Embryonic facial prominence (tissue), 1 donor: ENCODE measurements around the gene SPOCK2.
"Not testable (repeated sequence)": the region's sequence is repeated elsewhere in the genome, so short reads cannot be mapped to it uniquely, and the experiment has no call there.

ENCODE experiments used
- DNase-seq: peaks from one replicate; pipeline ENCODE4 v3.0.0-alpha.2; 2016; ENCODE audit errors: extremely low spot score

The SPOCK2 gene, protein sequence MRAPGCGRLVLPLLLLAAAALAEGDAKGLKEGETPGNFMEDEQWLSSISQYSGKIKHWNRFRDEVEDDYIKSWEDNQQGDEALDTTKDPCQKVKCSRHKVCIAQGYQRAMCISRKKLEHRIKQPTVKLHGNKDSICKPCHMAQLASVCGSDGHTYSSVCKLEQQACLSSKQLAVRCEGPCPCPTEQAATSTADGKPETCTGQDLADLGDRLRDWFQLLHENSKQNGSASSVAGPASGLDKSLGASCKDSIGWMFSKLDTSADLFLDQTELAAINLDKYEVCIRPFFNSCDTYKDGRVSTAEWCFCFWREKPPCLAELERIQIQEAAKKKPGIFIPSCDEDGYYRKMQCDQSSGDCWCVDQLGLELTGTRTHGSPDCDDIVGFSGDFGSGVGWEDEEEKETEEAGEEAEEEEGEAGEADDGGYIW

DNA sequence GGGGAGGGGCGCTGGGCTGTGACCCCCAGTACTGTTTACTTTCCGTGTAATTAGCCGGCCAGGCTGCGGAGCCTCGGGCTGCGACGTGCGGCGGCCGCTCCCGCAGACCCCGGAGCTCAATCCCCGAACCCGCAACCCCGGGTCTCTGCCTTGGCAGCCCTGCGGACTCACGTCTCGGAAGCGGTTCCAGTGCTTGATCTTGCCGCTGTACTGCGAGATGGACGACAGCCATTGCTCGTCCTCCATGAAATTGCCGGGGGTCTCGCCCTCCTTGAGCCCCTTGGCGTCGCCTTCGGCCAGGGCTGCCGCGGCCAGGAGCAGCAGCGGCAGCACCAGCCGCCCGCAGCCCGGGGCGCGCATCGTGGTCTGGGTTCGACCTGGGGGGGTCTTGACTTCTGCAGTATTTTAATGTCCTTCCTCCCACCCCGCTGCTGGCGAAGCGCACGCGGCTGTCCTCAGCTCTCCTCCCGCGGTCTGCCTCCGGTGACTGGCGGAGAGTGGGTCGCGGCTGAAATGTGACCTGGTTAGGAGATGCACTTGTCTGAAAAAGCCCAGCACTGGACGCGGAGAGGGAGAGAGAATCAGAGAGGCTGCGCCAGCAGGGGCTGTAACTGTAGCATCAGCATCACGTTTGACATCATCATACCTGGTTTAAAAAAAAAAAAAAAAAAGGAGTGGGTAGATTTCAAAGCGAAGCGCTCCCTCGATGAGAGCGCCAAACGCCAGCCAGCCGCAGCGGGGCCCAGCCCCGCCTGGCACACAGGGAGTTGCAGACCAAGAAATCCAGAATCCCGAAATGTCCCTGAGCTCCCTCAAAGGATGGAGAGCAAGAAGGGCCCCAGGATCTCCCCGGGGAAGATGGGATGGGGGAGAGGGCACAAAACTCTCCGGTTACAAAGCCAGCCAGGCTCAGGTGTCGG is at the start of gene SPOCK2:
Gene SPOCK2, minus strand, starts transcription at position 583 of the 920 bp plus-strand sequence. Its CDS starts 223 bp downstream, at position 360.
- no peak for DNase-seq

DNA sequence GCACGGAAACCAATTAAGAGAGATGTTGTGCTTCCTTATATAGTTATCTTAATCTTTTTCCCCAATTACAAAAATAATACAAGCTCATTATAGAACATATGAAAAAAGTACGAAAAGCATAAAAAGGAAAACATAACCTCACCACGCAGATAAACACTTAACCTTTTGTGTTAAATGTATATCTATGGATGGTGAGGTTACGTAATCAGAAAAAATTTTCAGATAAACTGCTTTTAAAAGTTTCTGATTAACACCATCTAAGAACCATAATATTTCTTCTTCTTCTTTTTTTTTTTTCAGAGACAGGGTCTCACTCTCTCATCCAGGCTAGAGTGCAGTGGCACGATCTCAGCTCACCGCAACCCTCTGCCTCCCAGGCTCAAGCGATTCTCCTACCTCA is 49.2 kb upstream of the SPOCK2 start:
- DNase-seq, result no peak

DNA sequence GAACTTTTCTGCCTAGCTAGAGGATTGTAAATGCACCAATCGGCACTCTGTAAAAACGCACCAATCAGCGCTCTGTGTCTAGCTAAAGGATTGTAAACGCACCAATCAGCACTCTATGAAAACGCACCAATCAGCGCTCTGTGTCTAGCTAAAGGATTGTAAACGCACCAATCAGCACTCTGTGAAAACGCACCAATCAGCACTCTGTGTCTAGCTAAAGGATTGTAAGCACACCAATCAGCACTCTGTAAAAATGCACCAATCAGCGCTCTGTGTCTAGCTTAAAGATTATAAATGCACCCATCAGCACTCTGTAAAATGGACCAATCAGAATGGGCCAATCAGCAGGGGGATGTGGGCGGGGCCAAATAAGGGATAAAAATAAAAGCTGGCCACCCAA is 47.9 kb upstream of the SPOCK2 start:
- not testable (repeated sequence) for DNase-seq

DNA sequence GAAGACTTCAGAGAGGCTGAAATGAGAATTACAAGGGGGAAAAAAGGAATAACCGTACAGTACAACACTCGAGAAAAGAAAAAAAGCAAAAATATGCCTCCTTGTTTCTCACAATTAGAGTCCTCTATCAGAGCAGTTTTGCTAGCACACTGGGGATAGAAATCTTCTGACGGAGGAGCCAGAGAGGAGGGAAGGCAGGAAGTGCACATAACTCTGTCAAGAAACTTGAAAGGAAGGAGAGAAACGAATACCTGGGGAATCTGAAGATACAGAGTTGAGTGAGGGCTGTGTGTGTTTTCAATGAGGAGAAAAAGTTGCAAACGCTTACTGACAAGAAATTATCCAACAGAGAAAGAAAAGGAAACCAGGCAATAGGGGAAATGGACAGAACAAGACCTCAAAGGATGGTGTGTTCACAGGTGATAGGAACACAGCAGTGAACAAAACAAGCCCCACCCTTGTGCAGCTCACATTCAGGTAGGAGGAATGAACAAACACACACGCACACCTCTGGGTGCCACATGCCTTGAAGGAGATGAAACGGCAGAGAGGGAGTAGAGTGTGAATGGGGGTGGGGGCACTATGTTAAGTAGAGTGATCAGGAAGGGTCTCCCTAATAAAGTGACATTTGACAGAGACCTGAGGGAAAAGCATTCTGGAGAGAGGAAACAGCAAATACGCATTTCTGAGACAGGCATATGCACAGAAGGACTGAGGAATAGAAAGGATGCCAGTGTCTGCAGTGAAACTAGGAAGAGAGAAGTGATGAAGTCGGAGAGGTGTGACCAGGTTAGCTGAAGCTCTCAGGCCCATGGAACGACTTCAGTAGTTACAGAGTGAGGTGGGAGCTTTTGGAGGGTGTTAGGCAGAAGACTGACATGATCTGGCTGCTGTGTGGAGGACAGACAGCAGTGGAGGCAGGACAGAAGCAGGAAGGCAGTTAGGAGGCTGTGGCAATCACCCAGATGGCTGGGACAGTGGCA is 46.7 kb upstream of the SPOCK2 start:
- no peak for DNase-seq

DNA sequence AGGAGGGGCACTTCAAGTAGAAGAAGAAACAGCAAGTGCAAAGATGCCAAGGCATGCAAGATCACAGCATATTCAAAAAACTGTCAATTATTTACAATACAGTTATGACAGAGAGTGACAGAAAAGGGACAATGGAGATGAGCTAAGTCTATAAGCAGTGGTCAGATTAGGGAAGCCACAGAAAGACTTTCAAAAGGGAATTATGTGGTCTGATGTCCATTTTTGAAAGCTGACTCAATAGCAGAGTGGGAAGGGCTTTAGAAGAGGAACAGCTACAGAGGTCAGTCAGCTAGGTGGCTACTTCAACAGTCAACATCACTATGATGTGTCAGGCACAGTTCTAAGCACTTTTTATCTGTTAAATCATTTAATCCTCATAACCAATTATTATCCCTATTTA is 45.2 kb upstream of the SPOCK2 start:
- DNase-seq, result no peak

DNA sequence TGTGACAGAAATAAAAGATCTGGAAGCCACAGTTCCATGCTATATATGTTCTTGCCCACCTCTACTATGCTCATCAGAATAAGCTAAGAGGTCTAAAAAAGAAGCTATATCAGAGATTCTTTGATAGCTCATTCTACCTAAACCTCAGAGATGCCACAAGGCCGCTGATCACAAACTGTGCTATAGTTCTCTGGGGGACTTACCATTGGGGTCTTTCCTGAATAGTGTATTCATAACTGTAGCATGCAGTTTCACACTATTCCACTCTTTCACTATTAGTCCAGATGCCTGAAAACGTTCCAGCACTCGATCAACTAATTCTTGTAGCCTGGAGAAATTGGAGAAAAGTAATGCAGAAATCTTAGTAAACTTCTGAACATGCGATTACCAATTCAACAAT is 44.5 kb upstream of the SPOCK2 start:
- no peak for DNase-seq

DNA sequence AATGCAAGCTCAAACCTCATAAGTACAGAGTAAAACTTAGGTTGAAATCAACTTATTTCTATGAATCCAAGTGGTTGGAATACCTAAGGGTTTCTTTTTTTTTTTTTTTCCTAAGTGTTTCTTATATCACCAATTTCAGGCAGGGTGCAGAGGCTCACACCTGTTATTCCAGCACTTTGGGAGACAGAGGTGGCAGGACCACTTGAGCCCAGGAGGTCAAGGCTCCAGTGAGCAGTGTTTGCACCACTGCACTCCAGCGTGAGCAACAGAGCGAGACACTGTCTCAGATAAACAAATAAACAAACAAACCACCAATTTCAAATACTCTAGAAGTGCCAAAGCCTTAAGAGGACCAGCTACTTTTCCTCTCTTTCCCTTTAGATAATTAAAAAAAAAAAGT is 39.2 kb upstream of the SPOCK2 start:
- no peak for DNase-seq

DNA sequence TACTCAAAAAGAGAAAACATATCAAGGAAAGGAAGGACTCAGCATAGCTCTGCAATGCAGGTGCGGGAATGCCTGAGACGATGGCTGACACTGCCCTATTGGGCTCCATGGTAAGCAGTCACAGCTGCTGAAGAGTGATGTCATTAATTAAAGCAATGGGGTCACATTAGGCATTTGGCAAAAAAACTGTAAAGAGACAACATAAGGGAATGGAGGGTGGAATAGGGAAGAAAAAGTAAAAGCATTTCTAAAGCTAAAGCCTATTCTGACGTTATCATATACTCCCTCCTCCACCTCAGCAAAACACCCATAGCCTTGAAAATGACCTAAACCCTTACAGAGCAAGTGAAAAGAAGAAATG is 38.5 kb upstream of the SPOCK2 start:
- no peak for DNase-seq

DNA sequence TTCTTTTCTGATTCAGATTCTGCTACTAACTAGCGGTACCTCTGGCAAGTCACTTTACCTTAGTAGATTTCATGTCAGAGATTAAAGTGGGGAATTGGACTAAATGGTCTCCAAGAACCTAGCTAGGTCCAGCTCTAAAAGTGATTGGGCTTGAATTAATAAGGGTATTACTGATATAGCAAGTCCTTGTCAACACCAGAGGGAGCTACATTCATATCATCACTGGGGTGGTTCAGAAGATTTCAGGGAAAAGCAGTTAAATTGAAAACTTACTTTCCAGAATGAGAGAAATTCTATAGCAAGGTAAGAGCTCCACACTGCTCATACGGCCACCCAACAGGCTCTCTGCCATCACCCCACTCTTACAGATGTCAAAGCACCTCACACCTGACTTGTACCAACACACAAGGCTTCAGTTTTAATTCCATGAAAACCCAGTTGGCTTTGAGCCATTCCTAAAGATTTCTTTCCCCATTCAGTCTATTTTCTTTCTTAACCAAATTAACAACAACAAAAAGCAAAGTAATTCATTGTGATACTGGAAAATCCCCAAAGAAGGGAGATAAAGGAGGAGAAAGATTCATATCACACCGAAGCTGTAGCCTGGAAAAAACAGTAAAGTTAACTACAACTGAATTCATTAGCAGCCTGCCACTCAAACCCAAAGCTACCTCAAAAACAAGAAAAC is 38.0 kb upstream of the SPOCK2 start:
- no peak for DNase-seq

DNA sequence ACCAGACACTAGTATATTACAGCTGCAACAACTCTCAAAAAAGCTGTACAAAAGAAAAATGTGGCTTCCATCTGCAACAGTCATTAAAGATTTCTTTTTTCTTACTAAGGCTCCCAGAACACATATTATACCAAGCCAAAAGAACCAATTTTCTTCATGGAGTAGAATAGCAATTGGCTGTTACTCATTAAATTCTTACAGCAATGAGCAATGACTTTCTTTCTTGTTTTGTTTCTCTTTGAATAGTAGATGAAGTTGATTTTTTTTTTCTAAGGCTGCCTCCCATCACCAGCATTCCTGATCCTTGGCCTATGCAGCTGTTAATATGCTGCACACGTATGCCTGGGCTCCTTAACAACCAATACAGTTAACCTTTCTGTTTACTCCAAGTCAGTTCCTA is 36.6 kb upstream of the SPOCK2 start:
- DNase-seq, result no peak

DNA sequence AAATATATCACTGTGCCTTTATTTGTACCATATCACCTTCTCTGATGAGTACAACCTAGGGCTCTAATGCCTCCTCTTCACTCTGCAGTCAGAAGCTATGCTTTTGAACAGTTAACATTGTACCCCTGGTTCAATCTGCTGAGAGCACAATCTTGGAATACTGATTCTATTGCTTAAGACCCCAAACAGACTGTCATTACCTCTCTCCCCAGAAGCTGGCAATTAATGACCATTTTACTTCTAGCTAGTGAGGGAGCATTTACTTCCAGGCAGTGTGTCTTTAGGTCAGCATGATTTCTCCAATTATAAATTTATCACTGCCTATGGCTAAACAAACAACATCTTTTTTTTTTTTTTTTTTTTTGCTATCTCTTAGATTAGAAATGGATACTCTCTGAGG is 36.0 kb upstream of the SPOCK2 start:
- DNase-seq, result no peak

DNA sequence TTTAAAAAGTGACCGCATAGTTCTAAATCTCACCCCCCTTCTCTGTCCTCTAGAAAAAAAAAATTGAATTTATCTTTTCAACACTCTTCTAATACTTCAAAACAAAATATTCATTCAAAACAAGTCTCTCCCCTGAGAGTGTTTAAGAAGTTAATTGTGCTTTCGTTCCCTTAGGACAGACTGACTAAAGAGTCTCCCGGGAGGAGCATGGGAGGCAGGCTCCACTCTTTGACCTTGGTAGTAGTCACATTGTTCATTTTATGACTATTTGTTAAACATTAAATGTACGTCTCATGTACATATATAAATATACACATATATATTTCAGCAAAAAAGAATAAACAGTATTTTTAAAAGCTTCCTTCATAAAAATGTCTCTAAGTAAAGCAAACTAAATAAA is 35.3 kb upstream of the SPOCK2 start:
- no peak for DNase-seq

DNA sequence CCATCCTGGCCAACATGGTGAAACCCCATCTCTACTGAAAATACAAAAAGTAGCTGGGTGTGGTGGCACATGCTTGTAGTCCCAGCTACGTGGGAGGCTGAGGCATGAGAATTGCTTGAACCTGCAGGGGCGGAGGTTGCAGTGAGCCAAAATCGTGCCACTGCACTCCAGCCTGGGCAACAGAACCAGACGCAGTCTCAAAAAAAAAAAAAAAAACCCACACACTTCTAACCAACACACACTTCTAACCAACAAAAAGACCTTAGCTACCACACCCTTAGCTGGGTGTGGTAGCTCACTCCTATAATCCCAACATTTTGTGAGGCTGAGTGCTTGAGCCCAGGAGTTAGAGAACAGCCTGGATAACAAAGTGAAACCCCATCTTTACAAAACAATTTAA is 33.9 kb upstream of the SPOCK2 start:
- DNase-seq, result no peak

DNA sequence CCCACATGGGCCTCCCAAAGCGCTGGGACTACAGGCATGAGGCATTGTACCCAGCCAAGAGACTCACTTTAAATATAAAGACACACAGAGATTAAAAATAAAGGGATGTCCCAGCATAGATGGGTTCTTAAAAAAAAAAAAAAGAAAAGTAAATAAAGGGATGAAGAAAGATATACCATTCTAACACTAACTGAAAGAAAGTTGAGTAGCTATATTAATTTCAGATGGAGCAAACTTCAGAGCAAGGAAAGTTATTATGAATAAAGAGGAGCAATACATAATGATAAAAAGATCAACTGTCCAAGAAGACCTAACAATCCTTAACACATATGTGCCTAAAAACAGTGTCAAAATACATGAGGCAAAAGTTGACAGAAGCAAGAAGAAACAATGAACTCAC is 33.0 kb upstream of the SPOCK2 start:
- DNase-seq, result no peak

DNA sequence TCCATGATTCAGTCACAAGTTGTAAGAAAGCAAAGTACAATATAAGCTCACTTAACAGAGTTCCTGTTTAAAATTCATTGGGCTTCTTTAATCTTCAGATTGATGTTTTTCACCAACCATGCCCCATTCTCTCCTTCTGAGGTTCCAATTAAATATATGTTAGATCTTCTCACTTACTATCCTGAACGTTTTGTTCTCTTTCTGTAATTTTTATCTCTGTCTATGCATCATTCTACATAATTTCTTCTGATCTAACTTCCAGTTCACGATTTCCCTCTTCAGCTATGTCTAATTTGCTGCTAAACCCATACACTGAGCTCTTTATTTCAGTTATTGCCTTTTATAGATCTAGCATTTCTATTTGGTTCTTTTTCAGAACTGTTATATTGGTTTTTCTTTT is 28.0 kb upstream of the SPOCK2 start:
- DNase-seq, result no peak

DNA sequence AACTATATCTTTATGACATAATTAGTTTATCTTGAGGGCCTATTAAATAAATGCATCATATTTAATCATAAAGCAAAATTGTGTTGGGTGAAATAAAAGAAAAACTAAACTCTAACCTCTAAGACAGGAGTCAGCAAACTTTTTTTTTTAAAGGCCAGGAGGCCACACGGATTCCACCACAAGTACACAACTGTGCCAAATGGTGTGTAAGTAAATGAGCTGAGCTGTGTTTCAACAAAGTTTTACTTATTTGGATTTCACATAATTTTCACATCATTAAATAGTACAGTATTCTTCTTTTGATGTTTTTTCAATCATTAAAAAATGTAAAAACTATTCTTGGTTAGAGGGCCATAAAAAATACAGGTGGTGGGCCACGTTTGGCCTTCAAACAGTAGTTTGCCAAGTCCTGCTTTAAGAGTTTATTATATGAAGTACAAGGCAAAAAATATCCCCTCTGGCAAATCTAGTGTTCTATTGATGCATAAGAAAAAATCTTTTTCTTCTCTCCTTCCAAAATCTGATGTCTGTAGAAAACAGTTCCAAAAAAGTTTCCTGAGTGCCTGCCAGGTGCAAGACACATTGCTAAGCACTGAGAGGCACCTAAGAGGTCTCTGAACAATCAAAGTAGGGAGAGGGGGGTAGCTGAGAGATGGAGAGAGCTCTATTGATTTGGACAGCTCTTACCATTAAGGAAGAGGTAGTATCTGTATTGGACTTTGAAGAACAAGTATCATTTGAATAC is 26.5 kb upstream of the SPOCK2 start:
- no peak for DNase-seq

DNA sequence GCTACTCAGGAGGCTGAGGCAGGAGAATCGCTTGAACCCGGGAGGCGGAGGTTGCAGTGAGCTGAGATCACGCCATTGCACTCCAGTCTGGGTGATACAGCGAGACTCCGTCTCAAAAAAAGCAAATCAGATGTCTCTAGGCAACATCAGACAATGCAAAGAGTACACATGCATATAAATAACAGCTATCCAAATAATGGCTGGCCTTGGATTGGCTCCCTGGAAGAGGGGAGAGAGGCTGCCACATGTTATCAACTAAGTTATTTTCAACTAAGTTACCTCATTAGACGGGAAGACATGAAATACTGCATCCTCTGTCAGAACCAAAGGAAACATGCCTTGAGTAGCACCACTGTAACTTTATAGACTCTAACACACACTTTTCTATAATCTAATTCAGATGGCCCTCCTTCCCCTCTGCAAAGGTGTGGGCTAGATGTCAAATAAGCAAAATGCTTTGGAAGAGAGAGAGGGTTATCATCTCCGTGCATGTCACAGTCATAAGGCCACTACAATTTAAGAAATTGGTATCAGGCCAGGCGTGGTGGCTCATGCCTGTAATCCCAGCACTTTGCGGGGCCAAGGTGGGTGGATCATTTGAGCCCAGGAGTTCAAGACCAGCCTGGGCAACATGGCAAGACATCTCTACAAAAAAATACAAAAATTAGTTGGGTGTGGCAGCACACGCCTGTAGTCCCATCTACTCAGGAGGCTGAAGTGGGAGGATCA is 22.5 kb upstream of the SPOCK2 start:
- no peak for DNase-seq

DNA sequence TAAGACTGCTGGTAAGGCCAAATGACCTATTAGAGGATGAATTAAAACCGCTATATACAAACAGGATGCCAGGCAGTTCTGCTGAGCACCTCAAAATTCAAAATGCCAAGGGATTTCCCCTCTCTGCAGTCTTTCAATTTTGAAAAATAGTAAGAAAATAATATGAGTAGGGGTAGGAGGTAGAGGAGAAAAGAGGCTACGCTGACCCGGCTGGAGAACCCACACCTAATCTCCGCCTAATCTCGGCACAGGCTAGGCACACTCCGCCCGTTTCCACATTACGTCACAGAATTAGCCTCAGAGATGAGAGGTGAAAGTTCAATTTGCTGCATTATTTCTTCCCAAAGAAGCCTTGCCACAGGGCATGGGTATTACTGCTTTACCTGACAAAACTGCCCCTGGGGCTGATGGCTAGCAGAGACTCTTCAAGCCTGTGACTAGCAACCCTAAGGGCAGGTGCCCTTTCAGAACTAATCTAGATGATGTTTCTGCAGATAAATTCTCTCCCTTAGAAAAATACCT is 21.3 kb upstream of the SPOCK2 start:
- no peak for DNase-seq

DNA sequence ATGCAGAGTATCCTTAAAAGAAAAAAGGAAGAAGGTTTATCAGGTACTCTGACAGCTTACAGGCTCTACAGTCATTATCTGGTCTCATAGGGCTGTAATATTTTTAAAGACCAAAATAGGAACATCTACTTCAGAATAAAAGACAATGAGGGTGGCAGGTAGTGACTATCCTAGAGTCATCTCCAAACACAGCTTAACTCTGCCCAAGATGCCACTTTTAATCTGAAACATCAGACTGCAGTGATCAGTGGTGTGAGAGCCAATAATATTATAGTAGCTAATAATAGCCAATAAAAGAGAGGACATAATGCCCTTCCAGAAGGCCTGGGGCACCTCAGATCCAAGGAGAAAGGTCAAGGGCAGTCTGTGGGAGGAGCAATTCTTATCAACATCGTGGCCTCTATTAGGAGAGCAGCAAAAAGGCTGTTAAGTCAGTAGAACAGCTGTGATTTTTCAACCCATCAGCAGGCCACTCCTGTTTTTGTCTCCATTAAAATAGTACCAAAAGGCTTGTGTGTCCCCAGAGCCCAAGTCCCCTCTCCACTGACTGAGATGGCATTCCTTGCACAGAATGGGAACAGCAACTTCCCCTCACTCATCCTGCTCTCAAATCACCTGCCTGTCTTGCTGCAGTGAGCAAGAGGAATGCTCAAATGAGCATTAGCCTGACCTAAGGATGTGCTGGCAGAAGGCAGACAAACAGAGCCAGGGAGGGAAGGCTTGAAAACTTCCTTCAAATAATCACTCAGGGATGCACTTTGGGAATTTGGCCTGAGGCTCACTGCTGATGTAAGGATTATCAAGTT is 20.7 kb upstream of the SPOCK2 start:
- no peak for DNase-seq
